Mucosa of gallbladder (tissue), 1 donor: ENCODE data around the gene SETD5. TPM values are rescaled to one million over a fixed set of nuclear protein-coding genes. Genes with fewer than 3 reads are reported as not detected.

ENCODE experiments used
- DNase-seq: peaks from one replicate; pipeline ENCODE4 v3.0.0-alpha.2; 2020; ENCODE audit warnings: low spot score
- total RNA-seq: library from RNA; stranded (reverse); gene quantifications from one replicate; pipeline ENCODE4 v1.2.1, GENCODE V29; 2021
- donor health status: DM: no; HTN: no; CAD: no.

Gene SETD5, protein sequence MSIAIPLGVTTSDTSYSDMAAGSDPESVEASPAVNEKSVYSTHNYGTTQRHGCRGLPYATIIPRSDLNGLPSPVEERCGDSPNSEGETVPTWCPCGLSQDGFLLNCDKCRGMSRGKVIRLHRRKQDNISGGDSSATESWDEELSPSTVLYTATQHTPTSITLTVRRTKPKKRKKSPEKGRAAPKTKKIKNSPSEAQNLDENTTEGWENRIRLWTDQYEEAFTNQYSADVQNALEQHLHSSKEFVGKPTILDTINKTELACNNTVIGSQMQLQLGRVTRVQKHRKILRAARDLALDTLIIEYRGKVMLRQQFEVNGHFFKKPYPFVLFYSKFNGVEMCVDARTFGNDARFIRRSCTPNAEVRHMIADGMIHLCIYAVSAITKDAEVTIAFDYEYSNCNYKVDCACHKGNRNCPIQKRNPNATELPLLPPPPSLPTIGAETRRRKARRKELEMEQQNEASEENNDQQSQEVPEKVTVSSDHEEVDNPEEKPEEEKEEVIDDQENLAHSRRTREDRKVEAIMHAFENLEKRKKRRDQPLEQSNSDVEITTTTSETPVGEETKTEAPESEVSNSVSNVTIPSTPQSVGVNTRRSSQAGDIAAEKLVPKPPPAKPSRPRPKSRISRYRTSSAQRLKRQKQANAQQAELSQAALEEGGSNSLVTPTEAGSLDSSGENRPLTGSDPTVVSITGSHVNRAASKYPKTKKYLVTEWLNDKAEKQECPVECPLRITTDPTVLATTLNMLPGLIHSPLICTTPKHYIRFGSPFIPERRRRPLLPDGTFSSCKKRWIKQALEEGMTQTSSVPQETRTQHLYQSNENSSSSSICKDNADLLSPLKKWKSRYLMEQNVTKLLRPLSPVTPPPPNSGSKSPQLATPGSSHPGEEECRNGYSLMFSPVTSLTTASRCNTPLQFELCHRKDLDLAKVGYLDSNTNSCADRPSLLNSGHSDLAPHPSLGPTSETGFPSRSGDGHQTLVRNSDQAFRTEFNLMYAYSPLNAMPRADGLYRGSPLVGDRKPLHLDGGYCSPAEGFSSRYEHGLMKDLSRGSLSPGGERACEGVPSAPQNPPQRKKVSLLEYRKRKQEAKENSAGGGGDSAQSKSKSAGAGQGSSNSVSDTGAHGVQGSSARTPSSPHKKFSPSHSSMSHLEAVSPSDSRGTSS (N-terminal part only)
- total RNA-seq, result 94.3 TPM

DNA sequence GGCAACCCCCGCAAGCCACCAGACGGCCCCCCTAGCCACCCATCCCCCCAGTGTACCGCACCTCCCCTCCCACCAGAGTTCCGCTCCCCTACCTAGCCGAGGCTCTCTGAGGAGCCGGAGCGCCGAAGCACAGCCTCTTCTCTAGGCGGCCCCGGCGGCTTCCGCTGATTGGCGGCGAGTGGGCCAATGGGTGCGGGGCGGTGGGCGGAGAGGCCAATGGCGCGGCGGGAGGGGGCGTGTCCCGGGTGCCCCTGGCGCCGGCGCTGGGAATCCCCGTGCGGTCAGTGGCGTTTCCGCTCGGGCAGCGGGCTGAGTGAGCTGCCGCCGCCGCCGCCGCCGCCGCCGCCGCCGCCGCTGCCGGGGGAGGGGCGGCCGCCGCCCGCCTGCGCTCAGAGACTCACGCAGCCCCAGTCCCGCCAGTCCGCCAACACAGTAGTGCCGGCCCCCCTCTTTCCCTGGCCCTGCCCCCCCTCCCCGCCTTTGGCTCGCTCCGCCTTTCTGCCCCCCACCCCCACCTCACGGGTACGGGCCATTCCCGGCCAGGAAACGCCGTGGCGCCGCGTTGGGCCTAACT, at the start of gene SETD5:
Gene SETD5 (plus strand): TSS at position 284 of the 574 bp plus-strand sequence. CDS start 31,324 bp downstream, outside the sequence.
- DNase-seq, result peak; percentile 98

DNA sequence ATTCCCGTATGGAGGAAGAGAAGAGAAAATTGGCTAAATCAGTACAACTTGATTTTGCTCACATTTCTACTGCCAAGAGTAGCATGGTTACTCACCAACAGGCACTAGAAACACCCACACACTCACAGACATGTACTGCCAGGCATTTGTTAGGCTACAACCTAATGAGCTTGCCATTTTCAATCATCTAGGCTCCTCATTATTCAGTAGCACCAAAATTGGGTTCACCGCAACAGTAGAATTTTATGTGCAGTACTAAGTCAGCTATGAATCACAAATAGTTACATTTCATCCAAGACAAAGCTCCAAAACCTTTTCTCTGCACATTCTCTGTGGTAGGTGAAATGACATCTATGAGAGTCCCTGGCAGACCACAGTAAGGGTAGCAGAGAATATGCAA, 49.5 kb upstream of the SETD5 start:
- no peak for DNase-seq

DNA sequence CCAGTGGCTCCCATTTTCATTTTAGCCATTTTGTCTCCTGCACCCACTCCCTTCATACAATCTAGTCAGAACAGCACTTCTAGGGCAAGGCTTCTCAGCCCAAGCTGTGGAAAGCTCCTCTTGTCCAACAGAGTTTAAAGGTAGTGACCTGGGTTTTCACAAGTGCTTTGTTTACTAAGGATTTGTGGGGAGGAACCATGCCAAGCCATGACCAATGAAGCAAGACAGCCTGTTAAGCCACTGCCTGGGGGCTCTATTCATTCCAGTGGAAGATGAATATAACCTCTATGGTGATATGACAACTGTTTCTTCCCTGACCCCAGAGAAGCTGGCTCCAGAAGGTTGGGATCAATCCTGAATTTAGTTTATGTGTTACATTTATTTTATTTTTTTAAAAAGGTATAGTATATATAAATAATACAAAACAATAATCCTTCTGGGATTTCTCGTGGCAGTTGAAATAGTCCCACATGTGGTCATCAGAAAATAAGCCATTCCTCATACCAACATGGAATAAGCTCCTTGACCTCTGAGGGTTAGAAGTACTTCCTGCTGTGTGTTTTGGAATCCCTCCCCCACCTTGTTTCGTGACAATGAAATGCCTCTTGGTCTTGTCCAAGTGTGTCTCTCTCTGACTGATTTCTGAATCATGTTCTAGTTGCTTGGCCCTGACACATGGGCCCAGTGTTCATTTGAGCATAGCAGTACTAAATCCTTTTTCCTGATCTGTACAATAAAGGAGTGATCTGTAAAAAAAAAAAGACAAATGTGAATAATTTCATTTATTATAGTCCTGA, 47.9 kb upstream of the SETD5 start:
- DNase-seq, result no peak

- no peak for DNase-seq
These were observed 45.7 kb upstream of the SETD5 start for GRCh38 chr3:9351709-9352126.

DNA sequence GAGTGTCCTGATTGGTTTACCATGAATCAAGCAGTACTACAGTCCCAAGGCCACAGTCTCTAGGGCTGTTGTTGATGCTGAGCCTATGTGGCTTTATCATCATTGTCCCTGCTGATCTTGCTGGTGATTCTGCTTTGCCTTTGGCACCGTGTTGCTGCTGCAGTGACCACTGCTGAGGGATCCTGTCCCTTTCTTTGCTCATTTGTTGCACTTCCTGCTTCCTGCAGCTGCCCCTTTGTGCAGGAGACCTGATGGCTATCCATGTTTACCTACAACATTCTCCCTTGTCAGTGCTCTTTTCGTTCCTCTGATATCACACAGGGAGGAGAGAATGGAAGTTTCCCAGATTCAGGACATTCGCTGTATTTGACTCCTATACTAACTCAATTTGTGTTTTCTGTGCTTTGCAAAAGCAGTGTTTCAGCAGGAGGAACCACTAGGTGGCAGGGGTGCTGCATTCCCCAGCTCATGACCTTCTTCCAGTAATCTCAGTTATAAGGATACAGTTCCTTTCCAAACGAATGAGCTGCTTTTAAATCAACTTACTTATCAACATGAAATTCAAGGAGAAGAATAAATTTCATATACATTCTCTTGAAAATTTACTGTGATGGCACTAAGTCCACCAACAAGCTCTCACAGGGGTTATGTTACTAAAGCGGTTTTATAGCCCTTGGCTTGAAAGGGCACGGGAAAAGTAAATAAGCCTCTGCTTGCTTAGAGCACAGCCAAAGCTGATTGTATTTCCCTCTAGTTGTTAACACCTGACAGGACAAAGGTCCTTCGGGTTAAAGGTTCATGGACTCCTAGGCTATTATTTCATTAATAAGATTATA, 44.3 kb upstream of the SETD5 start:
- peak; percentile 76 for DNase-seq

GRCh38 chr3:9361691-9362388, 35.6 kb upstream of the SETD5 start:
- no peak for DNase-seq

GRCh38 chr3:9362731-9363530, 34.5 kb upstream of the SETD5 start, which contains the start of gene THUMPD3:
TSS of gene THUMPD3 (plus strand) at chr3:9363054. CDS start at chr3:9365069, 2,015 bp downstream.
- peak; percentile 89 for DNase-seq

- DNase-seq, result no peak
These were observed 27.9 kb upstream of the SETD5 start for GRCh38 chr3:9369508-9369907.

DNA sequence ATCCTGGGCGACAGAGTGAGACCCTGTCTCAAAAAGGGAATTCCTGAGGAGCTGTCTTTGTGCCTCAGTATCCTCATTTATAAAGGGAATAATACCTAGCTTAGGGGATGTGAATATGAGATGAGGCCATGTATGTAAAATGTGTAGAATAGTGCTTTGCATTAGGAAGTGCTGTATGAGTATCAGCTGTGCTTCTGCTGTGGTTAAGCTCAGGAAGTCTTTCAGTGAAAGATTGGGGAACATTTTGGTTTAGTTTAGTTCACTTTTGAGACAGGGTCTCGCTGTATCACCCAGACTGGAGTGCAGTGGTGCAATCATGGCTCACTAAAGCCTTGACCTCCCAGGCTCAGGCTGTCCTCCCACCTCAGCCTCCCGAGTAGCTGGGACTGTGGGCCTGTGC, 23.9 kb upstream of the SETD5 start:
- no peak for DNase-seq

DNA sequence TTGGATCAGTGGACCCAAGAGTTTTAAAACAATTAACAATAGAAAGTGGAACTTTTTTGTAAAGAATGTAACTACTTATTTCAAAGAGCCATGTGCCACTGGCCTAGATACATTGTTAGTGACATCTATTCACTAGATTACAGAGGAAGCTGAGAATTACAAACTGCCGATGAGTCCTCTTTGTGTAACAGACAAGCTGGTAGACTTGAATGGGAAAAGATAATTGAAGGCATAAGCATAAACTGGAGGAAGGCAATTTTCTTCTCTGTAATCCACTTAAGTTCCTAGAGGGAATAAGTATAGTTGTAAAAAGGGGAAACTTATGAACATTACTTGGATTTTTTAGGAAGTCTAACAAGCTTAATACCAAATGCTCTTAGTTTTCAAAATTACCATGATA, 19.4 kb upstream of the SETD5 start:
- no peak for DNase-seq

DNA sequence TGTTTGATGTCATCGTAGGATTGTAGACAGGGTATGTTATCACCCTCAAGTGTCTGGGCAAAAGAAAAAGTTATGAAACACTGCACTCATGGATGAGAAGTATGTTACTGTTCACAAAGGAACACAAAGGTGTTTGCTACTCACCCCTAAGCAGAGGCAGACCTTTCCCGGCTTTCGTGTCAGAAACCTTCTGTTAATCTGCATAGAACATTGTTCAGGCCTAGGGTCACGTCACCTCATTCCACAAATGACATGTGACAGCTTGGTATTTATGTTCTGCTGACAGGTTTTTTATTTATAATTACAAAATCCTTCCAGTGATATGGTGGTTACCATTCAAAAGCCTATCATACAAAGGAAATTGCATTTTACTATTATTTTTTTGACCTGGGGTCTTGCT, 18.1 kb upstream of the SETD5 start:
- DNase-seq, result no peak

- DNase-seq, result no peak
These were observed 17.4 kb upstream of the SETD5 start for GRCh38 chr3:9380014-9380413.

DNA sequence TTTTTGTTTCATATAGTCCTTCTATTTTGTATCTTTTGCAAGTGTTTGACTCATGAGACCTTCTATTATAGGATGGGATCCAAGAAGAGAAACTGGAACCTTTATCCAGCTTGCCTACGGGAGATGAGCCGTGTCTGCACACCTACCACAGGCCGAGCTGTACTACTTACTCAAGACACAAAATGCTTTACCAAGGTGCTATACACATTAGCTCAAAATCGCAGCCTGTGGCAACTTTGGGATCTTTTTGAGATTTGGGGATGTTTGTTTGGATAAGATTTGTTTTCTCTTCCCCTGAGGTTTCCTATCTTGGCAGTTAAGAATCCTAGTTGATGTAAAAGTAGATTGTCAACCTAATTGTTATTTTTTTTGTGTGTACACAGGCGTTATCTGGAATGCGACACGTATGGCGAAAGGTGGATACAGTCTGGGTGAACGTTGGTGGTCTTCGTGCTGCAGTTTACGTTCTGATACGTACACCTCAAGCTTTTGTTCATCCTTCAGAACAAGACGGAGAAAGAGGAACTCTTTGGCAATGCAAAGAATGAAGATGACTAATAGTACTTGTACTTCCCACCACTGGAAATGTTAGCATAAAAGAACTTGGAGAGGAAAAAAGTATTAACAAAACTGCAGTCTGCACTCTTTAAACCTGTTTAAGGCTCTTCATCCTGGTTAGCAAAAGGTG, 13.1 kb upstream of the SETD5 start:
- no peak for DNase-seq

GRCh38 chr3:9385187-9386077, 12.0 kb upstream of the SETD5 start:
- no peak for DNase-seq

- no peak for DNase-seq
These were observed 11.3 kb upstream of the SETD5 start for GRCh38 chr3:9386078-9386459.

DNA sequence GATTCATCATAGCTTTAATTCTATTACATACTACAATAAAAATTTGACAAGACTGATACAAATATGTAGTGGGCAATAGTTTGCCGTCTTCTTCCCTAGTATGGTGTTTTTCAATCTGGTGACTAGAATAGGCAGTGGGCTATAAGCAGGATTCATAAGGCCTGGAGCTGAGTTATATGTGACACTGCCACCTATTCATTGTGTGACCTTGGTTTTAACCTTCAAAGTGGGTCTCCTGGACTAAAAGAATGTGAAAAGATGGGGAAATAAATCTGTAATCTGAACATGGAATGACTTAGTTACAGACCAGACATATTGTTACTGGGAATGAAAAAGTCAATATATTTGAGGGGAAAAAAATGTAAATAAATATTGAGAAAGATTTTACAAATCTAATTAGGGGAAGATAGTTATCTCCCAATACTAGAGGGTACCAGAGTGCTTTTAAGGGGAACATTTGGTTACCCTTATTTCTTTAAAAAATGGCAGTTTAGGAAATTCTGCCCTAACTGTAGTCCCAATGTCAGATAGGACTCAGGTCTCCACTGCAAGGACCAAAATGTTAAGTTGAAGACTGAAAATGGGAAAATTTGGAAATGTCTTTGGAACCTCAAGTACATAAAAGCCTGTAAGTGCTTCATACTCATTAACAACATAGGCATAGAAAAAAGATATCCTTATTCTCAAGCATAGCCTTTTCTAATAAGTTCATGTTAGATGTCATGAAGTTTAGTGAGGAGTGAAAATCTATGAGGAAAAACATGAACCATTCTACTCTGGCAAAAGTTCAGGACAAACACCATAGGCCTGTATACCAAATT, 10.7 kb upstream of the SETD5 start:
- DNase-seq, result no peak
